NCI-H510A (cell line): ENCODE results near the gene ESYT2.
A peak's percentile ranks its signal among the peaks of the same experiment; 100 is the strongest.

Source experiments
- DNase-seq: peaks from one replicate; lab custom pipeline; 2025; lab: John Stamatoyannopoulos, UW

ESYT2 gene

GRCh38 chr7:158825628-158826289, 3.5 kb downstream of the ESYT2 start:
- DNase-seq = no peak

- DNase-seq = no peak
Observed at GRCh38 chr7:158824028-158824427, 5.3 kb downstream of the ESYT2 start.

- DNase-seq = peak; percentile 69
Observed at GRCh38 chr7:158821171-158822031, 7.9 kb downstream of the ESYT2 start.

GRCh38 chr7:158820656-158821055, 8.7 kb downstream of the ESYT2 start:
- no peak for DNase-seq

- DNase-seq = no peak
Observed at GRCh38 chr7:158819571-158820203, 9.6 kb downstream of the ESYT2 start.

GRCh38 chr7:158818325-158819213, 10.7 kb downstream of the ESYT2 start:
- DNase-seq = no peak

GRCh38 chr7:158816995-158817394, 12.3 kb downstream of the ESYT2 start:
- DNase-seq = no peak

GRCh38 chr7:158816271-158816670, 13.0 kb downstream of the ESYT2 start:
- DNase-seq = no peak

GRCh38 chr7:158815800-158816128, 13.5 kb downstream of the ESYT2 start:
- no peak for DNase-seq

GRCh38 chr7:158815083-158815799, 14.1 kb downstream of the ESYT2 start:
- peak; percentile 81 for DNase-seq

GRCh38 chr7:158814637-158815036, 14.7 kb downstream of the ESYT2 start:
- peak; percentile 81 for DNase-seq

GRCh38 chr7:158812684-158813083, 16.6 kb downstream of the ESYT2 start:
- no peak for DNase-seq

- DNase-seq = no peak
Observed at GRCh38 chr7:158811894-158812293, 17.4 kb downstream of the ESYT2 start.

GRCh38 chr7:158811461-158811860, 17.8 kb downstream of the ESYT2 start:
- DNase-seq = no peak

- no peak for DNase-seq
Observed at GRCh38 chr7:158810846-158811245, 18.5 kb downstream of the ESYT2 start.

GRCh38 chr7:158809596-158809995, 19.7 kb downstream of the ESYT2 start:
- no peak for DNase-seq

- no peak for DNase-seq
Observed at GRCh38 chr7:158808126-158808525, 21.2 kb downstream of the ESYT2 start.

- DNase-seq = no peak
Observed at GRCh38 chr7:158805937-158806336, 23.4 kb downstream of the ESYT2 start.

- no peak for DNase-seq
Observed at GRCh38 chr7:158805414-158805813, 23.9 kb downstream of the ESYT2 start.

GRCh38 chr7:158804335-158804734, 25.0 kb downstream of the ESYT2 start:
- DNase-seq = no peak

GRCh38 chr7:158803367-158803969, 25.8 kb downstream of the ESYT2 start:
- no peak for DNase-seq
